Lung (tissue), 12 donors: Measurements from ENCODE around the gene NHERF2. TPM values are rescaled to one million over a fixed set of nuclear protein-coding genes. Genes with fewer than 3 reads are reported as not detected.

Experiments
- ATAC-seq: fragments of 200-7000 bp; cut with Tn5 transposase; one replicate; pipeline ENCODE4 v1.9.1; 2020; ENCODE audit warnings: moderate number of reproducible peaks; ENCODE audit not compliant: insufficient read depth, low FRiP score
- DNase-seq, 3 donors: peaks; one replicate each; pipeline ENCODE4 v3.0.0-alpha.2; 2013 to 2017
- H3K27ac ChIP-seq, 2 donors: one replicate each; pipeline ENCODE4 v1.5.1; 2013; ENCODE audit warnings: mild to moderate bottlenecking in 2 of 2, moderate library complexity in 2 of 2, control low read depth in 1 of 2, inconsistent platforms in 1 of 2, low read depth in 1 of 2, low read length in 1 of 2
- H3K27me3 ChIP-seq, 3 donors: one replicate each; pipeline ENCODE4 v1.5.1; 2013; ENCODE audit warnings: low read length in 2 of 3; ENCODE audit not compliant: control insufficient read depth in 3 of 3, insufficient read depth in 3 of 3
- H3K36me3 ChIP-seq, 4 donors: one replicate each; pipeline ENCODE4 v1.5.1; 2013; ENCODE audit warnings: low read length in 4 of 4, mild to moderate bottlenecking in 1 of 4, moderate library complexity in 1 of 4; ENCODE audit not compliant: control insufficient read depth in 4 of 4, insufficient read depth in 4 of 4
- H3K4me1 ChIP-seq, 5 donors: one replicate each; pipeline ENCODE4 v1.5.1; 2013; ENCODE audit warnings: low read length in 5 of 5, mild to moderate bottlenecking in 2 of 5, moderate library complexity in 1 of 5; ENCODE audit not compliant: control insufficient read depth in 5 of 5, insufficient read depth in 5 of 5
- H3K4me3 ChIP-seq: one replicate; pipeline ENCODE4 v1.5.1; 2013; ENCODE audit warnings: mild to moderate bottlenecking, control low read depth, moderate library complexity
- H3K9ac ChIP-seq, 2 donors: one replicate each; pipeline ENCODE4 v1.5.1; 2013; ENCODE audit warnings: low read length in 2 of 2, control low read depth in 1 of 2; ENCODE audit not compliant: insufficient read depth in 1 of 2
- H3K9me3 ChIP-seq, 4 donors: one replicate each; pipeline ENCODE4 v1.5.1; 2013; ENCODE audit warnings: low read length in 3 of 4, mild to moderate bottlenecking in 1 of 4, moderate library complexity in 1 of 4; ENCODE audit not compliant: control insufficient read depth in 4 of 4, insufficient read depth in 3 of 4
- WGBS, 2 donors: extraction: QIAGEN DNeasy Blood & Tissue Kit; methylation state at CpG; one replicate each; pipeline ENCODE4 v1.1.7; 2013; 5-methylcytosine and 5-hydroxymethylcytosine counted together
- polyA plus RNA-seq, 2 donors: library from polyadenylated mRNA; stranded (reverse); fragments of 200-250 nt; gene quantifications; one replicate each; pipeline ENCODE4 v1.2.1, GENCODE V29; 2013
- total RNA-seq, 2 donors: library from RNA; depleted of rRNA in 1 of 2; stranded (reverse); fragments of >200 nt in 1 of 2; gene quantifications; one replicate each; pipeline ENCODE4 v1.2.1, GENCODE V29; 2014 to 2021
- TF ChIP-seq, protein P1 (sequence below): IDR thresholded peaks from 2 replicates; pipeline ENCODE4 v1.5.1; 2012; ENCODE audit warnings: mild to moderate bottlenecking; ENCODE audit errors: control extremely low read depth, extremely low read depth
- donor health status: control.
- donor health status: control.
- donor health status: Bipolar disorder and iron deficiency.
- donor health status: healthy.
- donor health status: DM: yes; HTN: yes; CAD: no.

The NHERF2 gene
- total and polyA plus RNA-seq, 4 donors = 142 to 468 (median 245) TPM

DNA sequence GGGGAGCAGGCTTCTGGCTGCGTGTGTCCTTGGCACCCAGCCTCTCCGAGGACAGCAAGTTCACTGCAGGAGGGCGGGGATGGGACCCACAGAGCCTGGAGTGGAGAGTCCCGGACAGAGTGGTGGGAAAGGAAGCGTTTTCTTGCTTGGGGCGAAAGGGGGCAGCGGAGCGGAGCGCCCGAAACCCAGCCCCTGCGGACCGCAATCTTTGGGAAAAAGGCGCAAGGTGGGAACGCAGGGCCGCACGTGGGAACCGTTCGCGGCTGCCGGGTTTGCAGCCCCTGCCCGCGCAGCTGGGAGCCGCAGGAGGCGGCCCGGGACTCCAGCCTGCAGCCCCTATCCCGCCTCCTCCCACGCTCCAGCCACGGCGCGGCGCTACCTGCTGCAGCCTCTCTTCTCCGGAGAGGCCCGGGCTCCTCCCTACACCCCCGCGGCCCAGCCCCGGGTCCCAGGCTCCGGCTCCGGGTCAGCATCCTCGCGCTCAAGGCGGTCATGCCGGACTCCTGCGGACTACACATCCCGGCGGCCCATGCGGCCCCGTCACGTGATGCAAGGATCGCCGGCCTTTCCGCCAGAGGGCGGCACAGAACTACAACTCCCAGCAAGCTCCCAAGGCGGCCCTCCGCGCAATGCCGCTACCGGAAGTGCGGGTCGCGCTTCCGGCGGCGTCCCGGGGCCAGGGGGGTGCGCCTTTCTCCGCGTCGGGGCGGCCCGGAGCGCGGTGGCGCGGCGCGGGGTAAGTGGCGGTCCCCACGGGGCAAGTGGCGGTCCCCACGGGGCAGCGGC is 20.8 kb downstream of the NHERF2 start, which contains the start of the genes NTHL1 and TSC2:
NTHL1 (minus strand) TSS at position 505 of the 786 bp plus-strand sequence; CDS start at position 494, 11 bp downstream.
TSC2 (plus strand) TSS at position 656 of the 786 bp plus-strand sequence. CDS start 631 bp downstream, outside the sequence.
- TF ChIP-seq, protein P1, sequence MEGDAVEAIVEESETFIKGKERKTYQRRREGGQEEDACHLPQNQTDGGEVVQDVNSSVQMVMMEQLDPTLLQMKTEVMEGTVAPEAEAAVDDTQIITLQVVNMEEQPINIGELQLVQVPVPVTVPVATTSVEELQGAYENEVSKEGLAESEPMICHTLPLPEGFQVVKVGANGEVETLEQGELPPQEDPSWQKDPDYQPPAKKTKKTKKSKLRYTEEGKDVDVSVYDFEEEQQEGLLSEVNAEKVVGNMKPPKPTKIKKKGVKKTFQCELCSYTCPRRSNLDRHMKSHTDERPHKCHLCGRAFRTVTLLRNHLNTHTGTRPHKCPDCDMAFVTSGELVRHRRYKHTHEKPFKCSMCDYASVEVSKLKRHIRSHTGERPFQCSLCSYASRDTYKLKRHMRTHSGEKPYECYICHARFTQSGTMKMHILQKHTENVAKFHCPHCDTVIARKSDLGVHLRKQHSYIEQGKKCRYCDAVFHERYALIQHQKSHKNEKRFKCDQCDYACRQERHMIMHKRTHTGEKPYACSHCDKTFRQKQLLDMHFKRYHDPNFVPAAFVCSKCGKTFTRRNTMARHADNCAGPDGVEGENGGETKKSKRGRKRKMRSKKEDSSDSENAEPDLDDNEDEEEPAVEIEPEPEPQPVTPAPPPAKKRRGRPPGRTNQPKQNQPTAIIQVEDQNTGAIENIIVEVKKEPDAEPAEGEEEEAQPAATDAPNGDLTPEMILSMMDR = peak; percentile 48
- DNase-seq = peak; percentile 97 to 98 (median 97)
- Histone ChIP-seq H3K36me3 (peaks cover 0 to 12% (median 8%) of the 10 kb centered on the region in 4 donors), H3K4me1 (peaks cover 5 to 34% (median 20%) of the 10 kb centered on the region in 5 donors), H3K27me3 (no peaks in the 10 kb centered on the region), H3K27ac (peak within 1 kb of the TSS; percentile 71 to 88), H3K4me3 (peak within 1 kb of the TSS; percentile 89), H3K9ac (peak within 1 kb of the TSS; percentile 48 to 77), H3K9me3 (no peaks in the 10 kb centered on the region)
- WGBS, 2 donors = 0% methylated on average over 63 to 81 of the region's 81 CpGs
- peak; percentile 94 for ATAC-seq

DNA sequence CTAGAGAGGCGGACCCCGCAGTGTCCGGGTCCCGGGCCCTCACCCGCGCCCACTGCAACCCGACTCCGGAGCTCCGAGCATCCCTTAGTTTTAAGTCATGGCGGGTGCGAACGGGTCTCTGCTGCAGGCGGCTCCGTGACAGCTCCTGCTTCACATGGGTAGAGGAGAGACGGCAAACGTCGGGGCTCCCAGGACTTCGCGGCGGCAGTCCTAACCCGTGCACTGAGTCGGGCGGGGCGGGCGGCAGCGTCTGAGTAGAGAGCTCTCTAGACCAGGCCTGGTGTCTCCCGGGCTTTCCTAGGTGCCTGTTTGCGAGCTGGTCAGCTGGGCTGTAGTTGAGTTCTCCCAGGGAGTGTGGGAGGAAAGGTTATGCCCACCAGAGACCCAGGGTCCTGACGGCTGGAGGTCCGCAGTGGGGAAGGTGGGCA is 21.4 kb downstream of the NHERF2 start:
- H3K27ac ChIP-seq = peak overlapping the region; percentile 64 to 71
- WGBS, 2 donors = 1% methylated on average over 29 to 30 of the region's 30 CpGs
- no peak for ATAC-seq

DNA sequence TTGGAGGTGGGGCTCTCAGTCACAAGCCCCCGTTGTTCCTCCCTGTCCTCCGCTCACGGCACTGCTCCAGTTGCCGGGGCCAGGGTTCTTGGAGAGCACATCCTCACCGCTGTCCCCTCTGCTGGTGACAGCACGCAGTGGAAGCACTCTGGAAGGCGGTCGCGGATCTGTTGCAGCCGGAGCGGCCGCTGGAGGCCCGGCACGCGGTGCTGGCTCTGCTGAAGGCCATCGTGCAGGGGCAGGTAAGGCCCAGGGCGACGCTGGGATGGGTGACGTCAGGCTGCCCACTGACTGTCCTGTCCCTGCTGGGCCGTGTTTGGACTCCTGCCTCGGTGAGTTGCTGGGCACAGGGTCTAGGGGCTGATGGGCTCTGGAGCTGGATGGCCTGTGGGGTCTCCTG is 26.5 kb downstream of the NHERF2 start:
- TF ChIP-seq, protein P1 = no peak
- H3K9ac ChIP-seq = no peak overlapping the region
- H3K9me3 ChIP-seq = no peaks in the 10 kb centered on the region
- H3K4me1 ChIP-seq = peaks cover 0 to 9% (median 5%) of the 10 kb centered on the region in 5 donors
- no peak overlapping the region for H3K4me3 ChIP-seq
- H3K27me3 ChIP-seq = no peaks in the 10 kb centered on the region
- WGBS, 2 donors = 96% methylated on average over 21 of the region's 21 CpGs
- no peak for DNase-seq
- no peak for ATAC-seq
- H3K36me3 ChIP-seq = peaks cover 0 to 52% (median 19%) of the 10 kb centered on the region in 4 donors
- H3K27ac ChIP-seq = no peak overlapping the region

More for the DNA sequence above, 21.4 kb downstream of the NHERF2 start:
- Histone ChIP-seq H3K36me3 (peaks cover 0 to 18% (median 10%) of the 10 kb centered on the region in 4 donors), H3K9me3 (no peaks in the 10 kb centered on the region), H3K4me3 (peak overlapping the region; percentile 89), H3K9ac (peak overlapping the region; percentile 48 to 77), H3K27me3 (no peaks in the 10 kb centered on the region), H3K4me1 (peaks cover 5 to 31% (median 17%) of the 10 kb centered on the region in 5 donors)
- TF ChIP-seq, protein P1 = no peak
- DNase-seq = no peak
